Astrocyte (in vitro differentiated cells and primary cell): Measurements from ENCODE around the gene KCNK15.

Source experiments
- EZH2 ChIP-seq: IDR thresholded peaks from 2 replicates; pipeline ENCODE4 v1.6.1; 2012; ENCODE audit warnings: mild to moderate bottlenecking, low read length, inconsistent platforms; ENCODE audit not compliant: insufficient read depth
- TF ChIP-seq, protein P1 (sequence below): IDR thresholded peaks from 2 replicates; pipeline ENCODE4 v1.5.1; 2011; ENCODE audit warnings: low read depth, mild to moderate bottlenecking, inconsistent platforms, low read length, moderate library complexity; ENCODE audit not compliant: insufficient read depth

DNA sequence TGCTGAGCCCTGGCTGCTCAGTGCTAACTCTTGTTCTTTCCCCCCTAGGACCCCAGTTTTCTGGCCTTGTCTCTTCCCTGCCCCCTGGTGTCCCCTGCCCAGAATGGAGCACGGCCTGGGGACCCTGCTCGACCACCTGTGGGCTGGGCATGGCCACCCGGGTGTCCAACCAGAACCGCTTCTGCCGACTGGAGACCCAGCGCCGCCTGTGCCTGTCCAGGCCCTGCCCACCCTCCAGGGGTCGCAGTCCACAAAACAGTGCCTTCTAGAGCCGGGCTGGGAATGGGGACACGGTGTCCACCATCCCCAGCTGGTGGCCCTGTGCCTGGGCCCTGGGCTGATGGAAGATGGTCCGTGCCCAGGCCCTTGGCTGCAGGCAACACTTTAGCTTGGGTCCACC lies 18.6 kb upstream of the KCNK15 start:
- TF ChIP-seq, protein P1, sequence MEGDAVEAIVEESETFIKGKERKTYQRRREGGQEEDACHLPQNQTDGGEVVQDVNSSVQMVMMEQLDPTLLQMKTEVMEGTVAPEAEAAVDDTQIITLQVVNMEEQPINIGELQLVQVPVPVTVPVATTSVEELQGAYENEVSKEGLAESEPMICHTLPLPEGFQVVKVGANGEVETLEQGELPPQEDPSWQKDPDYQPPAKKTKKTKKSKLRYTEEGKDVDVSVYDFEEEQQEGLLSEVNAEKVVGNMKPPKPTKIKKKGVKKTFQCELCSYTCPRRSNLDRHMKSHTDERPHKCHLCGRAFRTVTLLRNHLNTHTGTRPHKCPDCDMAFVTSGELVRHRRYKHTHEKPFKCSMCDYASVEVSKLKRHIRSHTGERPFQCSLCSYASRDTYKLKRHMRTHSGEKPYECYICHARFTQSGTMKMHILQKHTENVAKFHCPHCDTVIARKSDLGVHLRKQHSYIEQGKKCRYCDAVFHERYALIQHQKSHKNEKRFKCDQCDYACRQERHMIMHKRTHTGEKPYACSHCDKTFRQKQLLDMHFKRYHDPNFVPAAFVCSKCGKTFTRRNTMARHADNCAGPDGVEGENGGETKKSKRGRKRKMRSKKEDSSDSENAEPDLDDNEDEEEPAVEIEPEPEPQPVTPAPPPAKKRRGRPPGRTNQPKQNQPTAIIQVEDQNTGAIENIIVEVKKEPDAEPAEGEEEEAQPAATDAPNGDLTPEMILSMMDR, result no peak
- TF ChIP-seq EZH2, result no peak
